WTC11 (cell line): ENCODE measurements around the gene ERCC4. TPM values are rescaled to one million over a fixed set of nuclear protein-coding genes. Genes with fewer than 3 reads are reported as not detected.
A peak's percentile ranks its signal among the peaks of the same experiment; 100 is the strongest.

ENCODE experiments used
- ATAC-seq: fragments of 200-7000 bp; cut with Tn5 transposase; 2 replicates; pipeline ENCODE4 v1.10.0; 2021; ENCODE audit warnings: mild to moderate bottlenecking, moderate library complexity
- CTCF ChIA-PET: fragments of 300-600 bp; sonication (Branson Sonifier 250); formaldehyde crosslinking; loops from one replicate; lab custom pipeline; 2021; ENCODE audit warnings: antibody characterized with exemption; lab: Charles Lee
- POLR2A ChIA-PET: fragments of 350-600 bp; sonication (Branson Sonifier 250); formaldehyde crosslinking; loops from one replicate; lab custom pipeline; 2021; ENCODE audit warnings: antibody characterized with exemption; lab: Charles Lee
- DNase-seq: peaks from one replicate; pipeline ENCODE4 v3.0.0; 2021; ENCODE audit warnings: low spot score
- H3K27ac Mint-ChIP-seq: 2 replicates; pipeline ENCODE4 v1.8.0; 2021; ENCODE audit warnings: mixed read lengths
- H3K27me3 Mint-ChIP-seq: 2 replicates; pipeline ENCODE4 v1.8.0; 2021; ENCODE audit warnings: low read depth, mild to moderate bottlenecking, moderate library complexity, mixed read lengths
- H3K36me3 Mint-ChIP-seq: 2 replicates; pipeline ENCODE4 v1.8.0; 2021; ENCODE audit warnings: mixed read lengths
- H3K4me1 Mint-ChIP-seq: 2 replicates; pipeline ENCODE4 v1.8.0; 2022; ENCODE audit warnings: mixed read lengths
- H3K4me3 Mint-ChIP-seq: 2 replicates; pipeline ENCODE4 v1.8.0; 2021; ENCODE audit warnings: mild to moderate bottlenecking, moderate library complexity, mixed read lengths
- H3K9me3 Mint-ChIP-seq: 2 replicates; pipeline ENCODE4 v1.8.0; 2021; ENCODE audit warnings: mixed read lengths
- ETV6 ChIP-seq: sonication (generic); formaldehyde crosslinking; IDR thresholded peaks from 2 replicates; pipeline ENCODE4 v1.8.1; 2022; ENCODE audit warnings: mild to moderate bottlenecking, missing genetic modification reagents
- FOXJ3 ChIP-seq: sonication (generic); formaldehyde crosslinking; IDR thresholded peaks from 2 replicates; pipeline ENCODE4 v1.9.0; 2021; ENCODE audit warnings: missing genetic modification reagents, mild to moderate bottlenecking, borderline replicate concordance
- FOXK1 ChIP-seq: sonication (generic); formaldehyde crosslinking; IDR thresholded peaks from 2 replicates; pipeline ENCODE4 v1.8.0; 2022; ENCODE audit warnings: mild to moderate bottlenecking, moderate library complexity, missing genetic modification reagents
- GABPB1 ChIP-seq: sonication (generic); formaldehyde crosslinking; IDR thresholded peaks from 2 replicates; pipeline ENCODE4 v1.8.1; 2023; ENCODE audit warnings: mild to moderate bottlenecking, missing genetic modification reagents
- GTF2I ChIP-seq: fragments of 250-450 bp; sonication (Bioruptor Pico); conservative IDR thresholded peaks from 2 replicates; pipeline ENCODE4 v1.4.0; 2021; ENCODE audit warnings: mild to moderate bottlenecking
- NR1H2 ChIP-seq: sonication (generic); formaldehyde crosslinking; IDR thresholded peaks from 2 replicates; pipeline ENCODE4 v1.9.0; 2021; ENCODE audit warnings: mild to moderate bottlenecking, moderate library complexity, missing genetic modification reagents
- NR2C2 ChIP-seq: sonication (generic); formaldehyde crosslinking; IDR thresholded peaks from 2 replicates; pipeline ENCODE4 v1.8.0; 2022; ENCODE audit warnings: mild to moderate bottlenecking, missing genetic modification reagents
- NR3C1 ChIP-seq: sonication (generic); formaldehyde crosslinking; conservative IDR thresholded peaks from 2 replicates; pipeline ENCODE4 v1.8.1; 2023; ENCODE audit warnings: low read depth, mild to moderate bottlenecking, missing genetic modification reagents
- RORB ChIP-seq: fragments of 250-450 bp; sonication (Bioruptor Pico); IDR thresholded peaks from 2 replicates; pipeline ENCODE4 v1.9.0; 2021; ENCODE audit warnings: mild to moderate bottlenecking
- SMAD3 ChIP-seq: sonication (generic); formaldehyde crosslinking; IDR thresholded peaks from 2 replicates; pipeline ENCODE4 v1.8.0; 2022; ENCODE audit warnings: missing genetic modification reagents, mild to moderate bottlenecking, borderline replicate concordance
- TP53 ChIP-seq: sonication (generic); formaldehyde crosslinking; IDR thresholded peaks from 2 replicates; pipeline ENCODE4 v1.8.1; 2023; ENCODE audit warnings: mild to moderate bottlenecking, missing genetic modification reagents
- ZBTB21 ChIP-seq: sonication (generic); formaldehyde crosslinking; IDR thresholded peaks from 2 replicates; pipeline ENCODE4 v1.8.1; 2023; ENCODE audit warnings: mild to moderate bottlenecking, missing genetic modification reagents, borderline replicate concordance
- ZNF219 ChIP-seq: sonication (generic); formaldehyde crosslinking; IDR thresholded peaks from 2 replicates; pipeline ENCODE4 v1.8.0; 2023; ENCODE audit warnings: missing genetic modification reagents, mild to moderate bottlenecking, borderline replicate concordance
- ZNF232 ChIP-seq: sonication (generic); formaldehyde crosslinking; IDR thresholded peaks from 2 replicates; pipeline ENCODE4 v1.8.0; 2022; ENCODE audit warnings: mild to moderate bottlenecking, missing genetic modification reagents
- ZNF317 ChIP-seq: sonication (generic); formaldehyde crosslinking; IDR thresholded peaks from 2 replicates; pipeline ENCODE4 v1.8.1; 2023; ENCODE audit warnings: low read depth, mild to moderate bottlenecking, moderate library complexity, missing genetic modification reagents, borderline replicate concordance
- ZNF396 ChIP-seq: fragments of 250-450 bp; sonication (Bioruptor Pico); IDR thresholded peaks from 2 replicates; pipeline ENCODE4 v1.8.0; 2021; ENCODE audit warnings: mild to moderate bottlenecking, moderate library complexity, borderline replicate concordance
- ZNF671 ChIP-seq: fragments of 250-450 bp; sonication (Bioruptor Pico); IDR thresholded peaks from 2 replicates; pipeline ENCODE4 v1.8.0; 2021; ENCODE audit warnings: mild to moderate bottlenecking
- total RNA-seq: library from RNA; stranded (reverse); gene quantifications from 3 replicates; pipeline ENCODE4 v1.2.3, GENCODE V29; 2021
- TF ChIP-seq, protein P1 (sequence below): sonication (generic); formaldehyde crosslinking; IDR thresholded peaks from 2 replicates; pipeline ENCODE4 v1.8.1; 2023; ENCODE audit warnings: mild to moderate bottlenecking, missing genetic modification reagents, moderate library complexity
- TF ChIP-seq, protein P2 (sequence below): sonication (generic); formaldehyde crosslinking; IDR thresholded peaks from 2 replicates; pipeline ENCODE4 v1.8.1; 2022; ENCODE audit warnings: missing genetic modification reagents, borderline replicate concordance
- TF ChIP-seq, protein P3 (sequence below): fragments of 250-450 bp; sonication (Bioruptor Pico); IDR thresholded peaks from 2 replicates; pipeline ENCODE4 v1.9.0; 2021; ENCODE audit warnings: mild to moderate bottlenecking
- TF ChIP-seq, protein P4 (sequence below): sonication (generic); formaldehyde crosslinking; conservative IDR thresholded peaks from 2 replicates; pipeline ENCODE4 v1.8.1; 2023; ENCODE audit warnings: mild to moderate bottlenecking, low read depth, missing genetic modification reagents, moderate library complexity
- TF ChIP-seq, protein P5 (sequence below): fragments of 250-450 bp; sonication (Bioruptor Pico); IDR thresholded peaks from 2 replicates; pipeline ENCODE4 v1.9.0; 2021; ENCODE audit warnings: mild to moderate bottlenecking

ERCC4 gene
- total RNA-seq, 1 experiment from 2014 or later = 12.1 TPM

DNA sequence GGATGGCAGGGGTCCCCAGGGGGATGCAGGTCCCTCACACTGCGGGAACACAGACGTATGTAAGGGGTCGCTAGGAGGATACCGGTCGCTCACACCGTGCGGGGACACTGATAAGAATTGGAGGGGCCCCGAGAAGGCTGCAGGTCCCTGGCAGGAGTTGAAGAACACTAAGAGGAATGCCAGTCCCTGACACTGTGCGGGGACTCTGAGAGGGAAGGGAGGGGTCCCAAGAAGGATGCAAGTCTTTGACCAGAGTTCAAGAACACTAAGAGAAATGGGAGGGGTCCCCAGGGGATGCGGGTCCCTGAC lies 510 bp downstream of the ERCC4 start (continued):
- no peak for TF ChIP-seq ZNF232 (CRISPR knock-in tag)
- no peak for TF ChIP-seq ZNF396 (CRISPR knock-in tag)
- TF ChIP-seq, protein P1, sequence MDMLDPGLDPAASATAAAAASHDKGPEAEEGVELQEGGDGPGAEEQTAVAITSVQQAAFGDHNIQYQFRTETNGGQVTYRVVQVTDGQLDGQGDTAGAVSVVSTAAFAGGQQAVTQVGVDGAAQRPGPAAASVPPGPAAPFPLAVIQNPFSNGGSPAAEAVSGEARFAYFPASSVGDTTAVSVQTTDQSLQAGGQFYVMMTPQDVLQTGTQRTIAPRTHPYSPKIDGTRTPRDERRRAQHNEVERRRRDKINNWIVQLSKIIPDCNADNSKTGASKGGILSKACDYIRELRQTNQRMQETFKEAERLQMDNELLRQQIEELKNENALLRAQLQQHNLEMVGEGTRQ (CRISPR knock-in tag) = no peak
- TF ChIP-seq ZNF671 = no peak
- TF ChIP-seq, protein P2, sequence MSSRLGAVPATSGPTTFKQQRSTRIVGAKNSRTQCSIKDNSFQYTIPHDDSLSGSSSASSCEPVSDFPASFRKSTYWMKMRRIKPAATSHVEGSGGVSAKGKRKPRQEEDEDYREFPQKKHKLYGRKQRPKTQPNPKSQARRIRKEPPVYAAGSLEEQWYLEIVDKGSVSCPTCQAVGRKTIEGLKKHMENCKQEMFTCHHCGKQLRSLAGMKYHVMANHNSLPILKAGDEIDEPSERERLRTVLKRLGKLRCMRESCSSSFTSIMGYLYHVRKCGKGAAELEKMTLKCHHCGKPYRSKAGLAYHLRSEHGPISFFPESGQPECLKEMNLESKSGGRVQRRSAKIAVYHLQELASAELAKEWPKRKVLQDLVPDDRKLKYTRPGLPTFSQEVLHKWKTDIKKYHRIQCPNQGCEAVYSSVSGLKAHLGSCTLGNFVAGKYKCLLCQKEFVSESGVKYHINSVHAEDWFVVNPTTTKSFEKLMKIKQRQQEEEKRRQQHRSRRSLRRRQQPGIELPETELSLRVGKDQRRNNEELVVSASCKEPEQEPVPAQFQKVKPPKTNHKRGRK (CRISPR knock-in tag) = no peak
- TF ChIP-seq NR2C2 (CRISPR knock-in tag) = no peak

DNA sequence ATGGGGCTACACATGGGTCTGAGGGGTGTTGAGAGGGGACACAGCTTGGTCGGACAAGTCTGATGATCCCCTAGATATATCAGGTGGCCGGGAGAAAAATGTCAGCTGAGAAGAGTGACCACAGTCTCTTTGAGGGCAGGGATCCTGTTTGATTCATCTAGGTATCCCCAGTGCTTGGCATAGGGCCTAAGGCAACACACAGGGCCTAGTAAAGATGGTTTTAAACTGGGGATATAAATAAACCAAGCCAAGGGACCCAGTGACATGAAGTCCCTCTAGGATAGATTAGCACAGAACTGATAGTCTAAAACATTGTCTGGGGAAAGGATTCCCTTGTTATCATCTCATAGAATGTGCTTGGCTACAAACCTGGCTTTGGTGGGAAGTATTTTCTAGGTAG lies 1.4 kb downstream of the ERCC4 start:
- POLR2A ChIA-PET = no interaction called here
- TF ChIP-seq SMAD3 (no peak), NR3C1 (no peak), FOXK1 (CRISPR knock-in tag) (no peak), FOXJ3 (CRISPR knock-in tag) (no peak), RORB (no peak), ZNF219 (CRISPR knock-in tag) (no peak), ETV6 (CRISPR knock-in tag) (no peak), ZBTB21 (CRISPR knock-in tag) (no peak), GTF2I (CRISPR knock-in tag) (no peak), TP53 (no peak), NR1H2 (CRISPR knock-in tag) (no peak), ZNF317 (CRISPR knock-in tag) (no peak), GABPB1 (no peak)
- TF ChIP-seq, protein P3, sequence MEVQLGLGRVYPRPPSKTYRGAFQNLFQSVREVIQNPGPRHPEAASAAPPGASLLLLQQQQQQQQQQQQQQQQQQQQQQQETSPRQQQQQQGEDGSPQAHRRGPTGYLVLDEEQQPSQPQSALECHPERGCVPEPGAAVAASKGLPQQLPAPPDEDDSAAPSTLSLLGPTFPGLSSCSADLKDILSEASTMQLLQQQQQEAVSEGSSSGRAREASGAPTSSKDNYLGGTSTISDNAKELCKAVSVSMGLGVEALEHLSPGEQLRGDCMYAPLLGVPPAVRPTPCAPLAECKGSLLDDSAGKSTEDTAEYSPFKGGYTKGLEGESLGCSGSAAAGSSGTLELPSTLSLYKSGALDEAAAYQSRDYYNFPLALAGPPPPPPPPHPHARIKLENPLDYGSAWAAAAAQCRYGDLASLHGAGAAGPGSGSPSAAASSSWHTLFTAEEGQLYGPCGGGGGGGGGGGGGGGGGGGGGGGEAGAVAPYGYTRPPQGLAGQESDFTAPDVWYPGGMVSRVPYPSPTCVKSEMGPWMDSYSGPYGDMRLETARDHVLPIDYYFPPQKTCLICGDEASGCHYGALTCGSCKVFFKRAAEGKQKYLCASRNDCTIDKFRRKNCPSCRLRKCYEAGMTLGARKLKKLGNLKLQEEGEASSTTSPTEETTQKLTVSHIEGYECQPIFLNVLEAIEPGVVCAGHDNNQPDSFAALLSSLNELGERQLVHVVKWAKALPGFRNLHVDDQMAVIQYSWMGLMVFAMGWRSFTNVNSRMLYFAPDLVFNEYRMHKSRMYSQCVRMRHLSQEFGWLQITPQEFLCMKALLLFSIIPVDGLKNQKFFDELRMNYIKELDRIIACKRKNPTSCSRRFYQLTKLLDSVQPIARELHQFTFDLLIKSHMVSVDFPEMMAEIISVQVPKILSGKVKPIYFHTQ (CRISPR knock-in tag) = no peak
- TF ChIP-seq, protein P4, sequence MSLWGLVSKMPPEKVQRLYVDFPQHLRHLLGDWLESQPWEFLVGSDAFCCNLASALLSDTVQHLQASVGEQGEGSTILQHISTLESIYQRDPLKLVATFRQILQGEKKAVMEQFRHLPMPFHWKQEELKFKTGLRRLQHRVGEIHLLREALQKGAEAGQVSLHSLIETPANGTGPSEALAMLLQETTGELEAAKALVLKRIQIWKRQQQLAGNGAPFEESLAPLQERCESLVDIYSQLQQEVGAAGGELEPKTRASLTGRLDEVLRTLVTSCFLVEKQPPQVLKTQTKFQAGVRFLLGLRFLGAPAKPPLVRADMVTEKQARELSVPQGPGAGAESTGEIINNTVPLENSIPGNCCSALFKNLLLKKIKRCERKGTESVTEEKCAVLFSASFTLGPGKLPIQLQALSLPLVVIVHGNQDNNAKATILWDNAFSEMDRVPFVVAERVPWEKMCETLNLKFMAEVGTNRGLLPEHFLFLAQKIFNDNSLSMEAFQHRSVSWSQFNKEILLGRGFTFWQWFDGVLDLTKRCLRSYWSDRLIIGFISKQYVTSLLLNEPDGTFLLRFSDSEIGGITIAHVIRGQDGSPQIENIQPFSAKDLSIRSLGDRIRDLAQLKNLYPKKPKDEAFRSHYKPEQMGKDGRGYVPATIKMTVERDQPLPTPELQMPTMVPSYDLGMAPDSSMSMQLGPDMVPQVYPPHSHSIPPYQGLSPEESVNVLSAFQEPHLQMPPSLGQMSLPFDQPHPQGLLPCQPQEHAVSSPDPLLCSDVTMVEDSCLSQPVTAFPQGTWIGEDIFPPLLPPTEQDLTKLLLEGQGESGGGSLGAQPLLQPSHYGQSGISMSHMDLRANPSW (CRISPR knock-in tag) = no peak
- TF ChIP-seq, protein P5, sequence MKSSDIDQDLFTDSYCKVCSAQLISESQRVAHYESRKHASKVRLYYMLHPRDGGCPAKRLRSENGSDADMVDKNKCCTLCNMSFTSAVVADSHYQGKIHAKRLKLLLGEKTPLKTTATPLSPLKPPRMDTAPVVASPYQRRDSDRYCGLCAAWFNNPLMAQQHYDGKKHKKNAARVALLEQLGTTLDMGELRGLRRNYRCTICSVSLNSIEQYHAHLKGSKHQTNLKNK (CRISPR knock-in tag) = no peak
- H3K27ac Mint-ChIP-seq = no peak overlapping the region
- H3K36me3 Mint-ChIP-seq = peaks cover 9% of the 10 kb centered on the region
- no peaks in the 10 kb centered on the region for H3K27me3 Mint-ChIP-seq
- H3K4me1 Mint-ChIP-seq = peaks cover 17% of the 10 kb centered on the region
- CTCF ChIA-PET = interaction anchor here (2.8 to 6.4 kb wide), 2 partner anchors 13 to 364 kb away, joined by 32 to 68 read pairs; no protein-coding TSS in a partner anchor
- DNase-seq = no peak
- peak overlapping the region; percentile 98 for H3K4me3 Mint-ChIP-seq
- no peaks in the 10 kb centered on the region for H3K9me3 Mint-ChIP-seq
- no peak for ATAC-seq
